ENCODE measurements around the gene PSTPIP2. TPM values are rescaled to one million over a fixed set of nuclear protein-coding genes. Genes with fewer than 3 reads are reported as not detected.

PSTPIP2 gene
- total RNA-seq, 1 experiment from 2014 or later: 3.3 TPM

DNA sequence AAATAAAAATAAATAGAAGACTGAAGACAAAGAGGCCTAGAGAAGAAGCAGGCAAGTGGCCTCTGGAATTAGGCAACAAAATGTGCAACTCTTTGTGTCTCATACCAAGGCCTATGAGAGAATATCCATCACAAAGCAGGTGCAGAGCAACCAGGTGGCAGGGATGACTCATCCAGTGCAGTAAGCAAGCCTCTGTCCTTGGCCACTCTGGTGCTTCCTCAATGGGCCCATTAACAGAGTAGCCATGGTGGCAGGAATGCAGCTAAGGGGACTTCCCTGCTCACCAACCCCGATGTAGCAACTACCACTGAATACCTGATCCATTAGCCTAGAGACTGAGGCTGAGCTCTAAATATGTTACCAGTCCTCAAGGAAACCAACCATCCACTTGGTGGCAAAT lies 94.0 kb downstream of the PSTPIP2 start:
- Histone ChIP-seq H3K23me2 (ENCODE audit: insufficient read length, low read depth, low read length, poor library complexity, severe bottlenecking) (no peaks in the 10 kb centered on the region), H2BK15ac (ENCODE audit: low read depth, low read length) (no peak overlapping the region), H2BK20ac (ENCODE audit: low read depth, low read length, poor library complexity, severe bottlenecking) (no peak overlapping the region), H4K5ac (ENCODE audit: insufficient read length, low read depth, low read length) (no peak overlapping the region), H3K79me2 (ENCODE audit: insufficient read depth, low read length) (no peaks in the 10 kb centered on the region), H4K8ac (replicated peaks; ENCODE audit: insufficient read length, low read depth, low read length) (peak overlapping the region; percentile 83), H2AFZ (ENCODE audit: low read length) (peak overlapping the region; percentile 65), H4K20me1 (ENCODE audit: control insufficient read depth, insufficient read depth, insufficient read length) (no peaks in the 10 kb centered on the region), H3K9me3 (ENCODE audit: control insufficient read depth, low read depth, low read length) (no peaks in the 10 kb centered on the region), H2BK120ac (ENCODE audit: low read depth, low read length, poor library complexity, severe bottlenecking) (peak overlapping the region; percentile 57), H3T11ph (ENCODE audit: low read length) (peak overlapping the region; percentile 62), H3K4me2 (ENCODE audit: insufficient read depth, insufficient read length, low read length) (peak overlapping the region; percentile 27), H3K56ac (ENCODE audit: insufficient read length, low read depth, low read length) (no peak overlapping the region), H3K27me3 (ENCODE audit: insufficient read depth, low read length) (no peaks in the 10 kb centered on the region), H2BK12ac (ENCODE audit: insufficient read length, low read depth, low read length) (peak overlapping the region; percentile 63), H3K14ac (ENCODE audit: insufficient read depth, low read length) (no peak overlapping the region; the same call in 1 of the 2 replicates), H2AK5ac (ENCODE audit: insufficient read length, low read length) (no peak overlapping the region), H3K4ac (ENCODE audit: low read depth, low read length) (no peak overlapping the region), H3K23ac (ENCODE audit: insufficient read length, low read depth, low read length) (no peak overlapping the region), H3K4me1 (ENCODE audit: insufficient read depth, low read length) (peaks cover 10% of the 10 kb centered on the region), H4K91ac (ENCODE audit: insufficient read length, low read depth, low read length) (no peak overlapping the region), H3K79me1 (ENCODE audit: insufficient read depth, low read depth, low read length, poor library complexity, severe bottlenecking) (no peaks in the 10 kb centered on the region), H3K27ac (ENCODE audit: insufficient read length, low read depth, low read length) (peak overlapping the region; percentile 17), H3K18ac (ENCODE audit: insufficient read length, low read depth, low read length) (no peak overlapping the region), H2BK5ac (ENCODE audit: insufficient read length, low read length) (no peak overlapping the region), H3K9ac (ENCODE audit: extremely low read depth, insufficient read length, low read length) (peak overlapping the region; percentile 0)
- Mint-ChIP-seq H3K36me3 (ENCODE audit: insufficient read depth in 1 of 3, low read depth in 3 of 3) (no peaks in the 10 kb centered on the region), H3K4me1 (peaks cover 15 to 19% of the 10 kb centered on the region in 2 experiments), H3K27me3 (ENCODE audit: low read depth) (no peaks in the 10 kb centered on the region; the same call in 1 of the 2 replicates), H3K9me3 (no peaks in the 10 kb centered on the region), H3K4me3 (no peak overlapping the region), H3K27ac (peak overlapping the region in 1 of 3 experiments; percentile 94; a peak in 1 of 7 replicates)
- TF ChIP-seq, protein P1, sequence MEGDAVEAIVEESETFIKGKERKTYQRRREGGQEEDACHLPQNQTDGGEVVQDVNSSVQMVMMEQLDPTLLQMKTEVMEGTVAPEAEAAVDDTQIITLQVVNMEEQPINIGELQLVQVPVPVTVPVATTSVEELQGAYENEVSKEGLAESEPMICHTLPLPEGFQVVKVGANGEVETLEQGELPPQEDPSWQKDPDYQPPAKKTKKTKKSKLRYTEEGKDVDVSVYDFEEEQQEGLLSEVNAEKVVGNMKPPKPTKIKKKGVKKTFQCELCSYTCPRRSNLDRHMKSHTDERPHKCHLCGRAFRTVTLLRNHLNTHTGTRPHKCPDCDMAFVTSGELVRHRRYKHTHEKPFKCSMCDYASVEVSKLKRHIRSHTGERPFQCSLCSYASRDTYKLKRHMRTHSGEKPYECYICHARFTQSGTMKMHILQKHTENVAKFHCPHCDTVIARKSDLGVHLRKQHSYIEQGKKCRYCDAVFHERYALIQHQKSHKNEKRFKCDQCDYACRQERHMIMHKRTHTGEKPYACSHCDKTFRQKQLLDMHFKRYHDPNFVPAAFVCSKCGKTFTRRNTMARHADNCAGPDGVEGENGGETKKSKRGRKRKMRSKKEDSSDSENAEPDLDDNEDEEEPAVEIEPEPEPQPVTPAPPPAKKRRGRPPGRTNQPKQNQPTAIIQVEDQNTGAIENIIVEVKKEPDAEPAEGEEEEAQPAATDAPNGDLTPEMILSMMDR (conservative IDR thresholded peaks at IDR 0.05): no peak
- peak; percentile 88 for DNase-seq
- WGBS (ENCODE audit: extremely low coverage, insufficient read length, low lambda C conversion rate): no CpG with 5 or more reads among the region's 1 CpG
